ENCODE results near the gene ACTR3C.

DNA sequence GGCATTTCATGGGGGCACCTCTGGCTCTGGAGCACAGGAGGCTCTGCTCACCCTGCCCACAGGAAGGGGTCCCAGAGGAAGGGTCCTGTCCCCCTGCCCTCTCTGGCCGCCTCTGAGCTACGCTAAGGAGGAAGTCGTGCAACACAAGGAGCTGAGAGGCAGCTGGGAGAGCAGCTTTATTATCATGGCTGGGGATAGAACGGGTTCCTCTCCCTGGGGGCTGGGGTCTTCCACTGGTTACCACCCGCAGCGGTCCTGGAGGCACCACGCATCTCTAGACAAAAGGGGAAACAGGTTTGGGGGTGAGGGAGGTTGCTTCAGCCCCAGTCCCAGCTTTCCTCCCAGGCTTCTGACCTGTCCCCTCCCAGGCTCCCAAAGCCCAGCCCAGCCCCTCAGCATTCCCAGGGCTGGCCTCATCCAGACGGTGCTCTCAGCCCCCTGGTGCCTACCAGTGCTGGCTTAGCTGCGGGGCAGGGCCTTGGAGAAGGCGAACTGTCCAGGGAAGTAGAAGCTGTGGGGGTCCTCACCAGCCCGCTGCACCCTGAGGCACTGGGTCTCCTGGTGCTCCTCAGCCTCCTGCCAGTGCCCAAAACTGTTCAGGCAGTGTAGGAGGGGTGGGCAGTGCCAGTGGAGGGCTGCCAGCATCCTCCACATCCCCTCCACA, 15.0 kb upstream of the ACTR3C start:
- TF ChIP-seq POLR2AphosphoS5 (IDR thresholded peaks at IDR 0.05; ENCODE audit: low read depth, low read length) (no peak), SIN3A (IDR thresholded peaks at IDR 0.05; ENCODE audit: borderline replicate concordance, insufficient read depth, low read length) (no peak)
- TF ChIP-seq, protein P1, sequence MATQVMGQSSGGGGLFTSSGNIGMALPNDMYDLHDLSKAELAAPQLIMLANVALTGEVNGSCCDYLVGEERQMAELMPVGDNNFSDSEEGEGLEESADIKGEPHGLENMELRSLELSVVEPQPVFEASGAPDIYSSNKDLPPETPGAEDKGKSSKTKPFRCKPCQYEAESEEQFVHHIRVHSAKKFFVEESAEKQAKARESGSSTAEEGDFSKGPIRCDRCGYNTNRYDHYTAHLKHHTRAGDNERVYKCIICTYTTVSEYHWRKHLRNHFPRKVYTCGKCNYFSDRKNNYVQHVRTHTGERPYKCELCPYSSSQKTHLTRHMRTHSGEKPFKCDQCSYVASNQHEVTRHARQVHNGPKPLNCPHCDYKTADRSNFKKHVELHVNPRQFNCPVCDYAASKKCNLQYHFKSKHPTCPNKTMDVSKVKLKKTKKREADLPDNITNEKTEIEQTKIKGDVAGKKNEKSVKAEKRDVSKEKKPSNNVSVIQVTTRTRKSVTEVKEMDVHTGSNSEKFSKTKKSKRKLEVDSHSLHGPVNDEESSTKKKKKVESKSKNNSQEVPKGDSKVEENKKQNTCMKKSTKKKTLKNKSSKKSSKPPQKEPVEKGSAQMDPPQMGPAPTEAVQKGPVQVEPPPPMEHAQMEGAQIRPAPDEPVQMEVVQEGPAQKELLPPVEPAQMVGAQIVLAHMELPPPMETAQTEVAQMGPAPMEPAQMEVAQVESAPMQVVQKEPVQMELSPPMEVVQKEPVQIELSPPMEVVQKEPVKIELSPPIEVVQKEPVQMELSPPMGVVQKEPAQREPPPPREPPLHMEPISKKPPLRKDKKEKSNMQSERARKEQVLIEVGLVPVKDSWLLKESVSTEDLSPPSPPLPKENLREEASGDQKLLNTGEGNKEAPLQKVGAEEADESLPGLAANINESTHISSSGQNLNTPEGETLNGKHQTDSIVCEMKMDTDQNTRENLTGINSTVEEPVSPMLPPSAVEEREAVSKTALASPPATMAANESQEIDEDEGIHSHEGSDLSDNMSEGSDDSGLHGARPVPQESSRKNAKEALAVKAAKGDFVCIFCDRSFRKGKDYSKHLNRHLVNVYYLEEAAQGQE (IDR thresholded peaks at IDR 0.05; ENCODE audit: insufficient read depth in 1 of 2, low read depth in 2 of 2, low read length in 2 of 2): no peak

Data from PFSK-1 (cell line).